Measurements from ENCODE around the gene JARID2. TPM values are rescaled to one million over a fixed set of nuclear protein-coding genes. Genes with fewer than 3 reads are reported as not detected.

The JARID2 gene
- total and polyA plus RNA-seq, 9 of the 15 experiments (the other 6 are each of a cell fraction or from before 2014, with no cell fraction given): 5.0 to 29.0 (median 15.6) TPM

DNA sequence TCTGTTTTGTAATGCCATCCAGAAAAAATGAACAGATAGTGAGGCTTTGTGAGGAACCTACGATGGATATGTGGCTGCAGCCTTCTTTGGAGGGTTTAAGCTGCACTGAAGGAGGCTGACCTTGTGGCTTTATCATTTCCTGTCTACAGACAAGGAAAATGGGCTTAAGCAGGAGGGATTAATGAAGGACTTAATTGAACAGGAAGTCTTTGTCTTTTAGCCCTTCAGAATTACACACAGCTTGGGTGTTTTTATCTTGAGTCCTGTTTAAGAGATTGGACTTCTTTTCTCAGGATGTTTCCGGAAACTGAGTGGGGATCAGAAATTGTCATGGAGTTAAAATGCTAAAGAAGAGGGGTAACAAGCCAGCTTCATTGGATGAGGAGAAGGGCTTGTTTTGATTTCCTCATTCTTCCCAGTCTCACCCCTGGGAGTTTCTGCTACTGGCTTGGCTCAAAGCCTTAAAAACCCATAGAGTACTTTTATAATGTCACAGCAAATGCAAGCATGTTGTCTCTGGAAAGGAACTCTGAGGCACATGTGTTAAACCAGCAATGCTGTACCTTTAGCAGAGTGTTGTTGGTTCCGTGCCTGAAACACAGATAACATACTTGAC lies 193.6 kb downstream of the JARID2 start (continued):
- no peak for TF ChIP-seq NR0B1 (IDR thresholded peaks at IDR 0.05; ENCODE audit: partially characterized antibody)
- TF ChIP-seq JUNB (CRISPR knock-in tag; conservative IDR thresholded peaks at IDR 0.05): no peak
- no peak for TF ChIP-seq GABPA (tag; conservative IDR thresholded peaks at IDR 0.05; ENCODE audit: low read depth)
- TF ChIP-seq PREB (CRISPR knock-in tag; IDR thresholded peaks at IDR 0.05): no peak
- 0 out of 2 replicates have a peak, but pooled peaks have one; percentile 12 for TF ChIP-seq FOSL1 (tag; conservative IDR thresholded peaks at IDR 0.05)

GRCh38 chr6:15440040-15440439 lies 194.2 kb downstream of the JARID2 start:
- Histone ChIP-seq H4K20me1 (replicated peaks; ENCODE audit: control insufficient read depth, insufficient read depth, low read length) (peaks cover 46% of the 10 kb centered on the region), H3K4me1 (replicated peaks in 1 of 2; ENCODE audit: control insufficient read depth in 2 of 2, insufficient read depth in 2 of 2, low read length in 2 of 2) (peaks cover 9 to 24% of the 10 kb centered on the region in 2 experiments), H3K27me3 (ENCODE audit: control insufficient read depth in 2 of 2, insufficient read depth in 2 of 2, low read length in 2 of 2) (no peaks in the 10 kb centered on the region), H3K9ac (ENCODE audit: insufficient read depth in 1 of 2, low read depth in 2 of 2, low read length in 2 of 2) (no peak overlapping the region), H3K79me2 (ENCODE audit: control insufficient read depth, insufficient read depth, low read length) (peaks cover 90% of the 10 kb centered on the region), H3K36me3 (ENCODE audit: control insufficient read depth, insufficient read depth, low read length) (no peaks in the 10 kb centered on the region), H3K4me2 (ENCODE audit: insufficient read depth, low read length) (peak overlapping the region; percentile 4; the same call in 1 of the 2 replicates), H2AFZ (ENCODE audit: low read depth, low read length) (no peak overlapping the region), H3K27ac (ENCODE audit: extremely low read depth, low read depth, low read length) (no peak overlapping the region), H3K4me3 (no peak overlapping the region), H3K9me1 (ENCODE audit: control insufficient read depth, insufficient read depth, low read length) (no peaks in the 10 kb centered on the region), H3K9me3 (replicated peaks; ENCODE audit: control insufficient read depth, insufficient read depth, low read depth, low read length) (no peaks in the 10 kb centered on the region)
- ChIA-PET POLR2A (interaction anchor here (1.3 kb wide), 1 partner anchor 1414 kb away, joined by 4 read pairs; no protein-coding TSS in a partner anchor), CTCF (ENCODE audit: low intra/inter-chr PET ratio) (interaction anchor here (0.7 kb wide), 1 partner anchor 729 kb away, joined by 3 read pairs; no protein-coding TSS in a partner anchor)
- peak; percentile 44 for ATAC-seq
- WGBS (ENCODE audit: insufficient coverage, low coverage, missing lambda C conversion rate): 14% methylated on average over 9 of the region's 9 CpGs
- peak in 2 of 4 experiments; percentile 21 to 38 for DNase-seq (ENCODE audit: extremely low read depth in 1 of 4, low spot score in 3 of 4)
- BruUV-seq (replicated peaks): no TSS peak
- intact Hi-C loops (cut with micrococcal nuclease): loop anchor here (2.0 to 10.0 kb wide), 2 partner anchors 115 to 185 kb away; no protein-coding TSS in a partner anchor
- FAIRE-seq: peak; percentile 71
- in situ Hi-C loops (cut with MboI): no loop called here
- TF ChIP-seq ZEB2 (IDR thresholded peaks at IDR 0.05) (peak; percentile 51; the same call in 1 of the 2 replicates), TCF3 (CRISPR knock-in tag; IDR thresholded peaks at IDR 0.05) (peak; percentile 24; the same call in 1 of the 2 replicates), SP2 (IDR thresholded peaks at IDR 0.05; ENCODE audit: extremely low read depth, low read depth, low read length, poor library complexity, severe bottlenecking) (no peak), FOSL1 (tag; conservative IDR thresholded peaks at IDR 0.05) (0 out of 2 replicates have a peak, but pooled peaks have one; percentile 3), TSHZ1 (CRISPR knock-in tag; IDR thresholded peaks at IDR 0.05) (no peak), HNRNPL (IDR thresholded peaks at IDR 0.05; ENCODE audit: low read depth, low read length) (no peak), EP300 (IDR thresholded peaks at IDR 0.05; ENCODE audit: low read length) (peak; percentile 26; the same call in 1 of the 2 replicates), ZNF668 (CRISPR knock-in tag; IDR thresholded peaks at IDR 0.05) (no peak)

All from K562 (cell line).